PC-3 (cell line): Measurements from ENCODE around the gene LIN28B. TPM values are rescaled to one million over a fixed set of nuclear protein-coding genes. Genes with fewer than 3 reads are reported as not detected.

Experiments used
- ATAC-seq: fragments of 200-7000 bp; cut with Tn5 transposase; 2 replicates; pipeline ENCODE4 v1.9.1; 2020; ENCODE audit warnings: mild to moderate bottlenecking, moderate library complexity
- BruUV-seq: library from RNA; stranded (reverse); fragments of 400-500 nt; replicated peaks from 2 replicates; lab custom pipeline; 2021; lab: Mats Ljungman, UMichigan
- CTCF ChIA-PET: fragments of 300-600 bp; sonication (Branson Sonifier 250); formaldehyde crosslinking; loops from one replicate; lab custom pipeline; 2022; ENCODE audit warnings: antibody characterized with exemption; lab: Charles Lee
- POLR2A ChIA-PET: fragments of 300-600 bp; sonication (Branson Sonifier 250); formaldehyde crosslinking; loops from one replicate; lab custom pipeline; 2022; ENCODE audit warnings: antibody characterized with exemption; ENCODE audit not compliant: unreplicated experiment; lab: Charles Lee
- DNase-seq: peaks from one replicate; pipeline ENCODE4 v3.0.0-alpha.2; 2015
- H2AFZ ChIP-seq: fragments of 300-600 bp; sonication (generic); 2 replicates; pipeline ENCODE4 v1.6.0; 2016; ENCODE audit warnings: antibody characterized with exemption, low read length
- H3F3A ChIP-seq: fragments of 300-600 bp; sonication (generic); one replicate; pipeline ENCODE4 v1.6.0; 2017; ENCODE audit warnings: antibody characterized with exemption, low read length, control low read depth, mild to moderate bottlenecking; ENCODE audit not compliant: unreplicated experiment
- H3K27ac ChIP-seq: fragments of 300-600 bp; sonication (generic); 2 replicates; pipeline ENCODE4 v1.5.1; 2016; ENCODE audit warnings: mild to moderate bottlenecking, low read length
- H3K27me3 ChIP-seq: fragments of 300-600 bp; sonication (generic); 2 replicates; pipeline ENCODE4 v1.6.1; 2016; ENCODE audit warnings: low read length, mixed read lengths
- H3K36me3 ChIP-seq: fragments of 300-600 bp; sonication (generic); 2 replicates; pipeline ENCODE4 v1.6.1; 2016; ENCODE audit warnings: low read depth, mixed run types, low read length, mixed read lengths
- H3K4me1 ChIP-seq: fragments of 300-600 bp; sonication (generic); 2 replicates; pipeline ENCODE4 v1.5.1; 2016; ENCODE audit warnings: low read length; ENCODE audit not compliant: insufficient read depth
- H3K4me2 ChIP-seq: fragments of 300-600 bp; sonication (generic); 2 replicates; pipeline ENCODE4 v1.6.0; 2016; ENCODE audit warnings: low read length
- H3K4me3 ChIP-seq: fragments of 300-600 bp; sonication (generic); 2 replicates; pipeline ENCODE4 v1.5.1; 2016; ENCODE audit warnings: mild to moderate bottlenecking, low read length, mixed read lengths
- H3K79me2 ChIP-seq: fragments of 300-600 bp; sonication (generic); 2 replicates; pipeline ENCODE4 v1.6.1; 2017; ENCODE audit warnings: low read length, mixed read lengths
- H3K9ac ChIP-seq: fragments of 300-600 bp; sonication (generic); 2 replicates; pipeline ENCODE4 v1.6.0; 2016; ENCODE audit warnings: mild to moderate bottlenecking, low read length
- H3K9me2 ChIP-seq: fragments of 300-600 bp; sonication (generic); replicated peaks from 2 replicates; pipeline ENCODE4 v1.6.1; 2016; ENCODE audit warnings: mixed run types, low read length, mixed read lengths
- H3K9me3 ChIP-seq: fragments of 300-600 bp; sonication (generic); 2 replicates; pipeline ENCODE4 v1.6.1; 2016; ENCODE audit warnings: low read length, mixed read lengths
- H4K20me1 ChIP-seq: fragments of 300-600 bp; sonication (generic); 2 replicates; pipeline ENCODE4 v1.6.1; 2016; ENCODE audit warnings: low read length, mixed read lengths
- CTCF ChIP-seq: fragments of 300-600 bp; sonication (generic); conservative IDR thresholded peaks from 2 replicates; pipeline ENCODE4 v1.5.1; 2017; ENCODE audit warnings: antibody characterized with exemption, low read depth, mild to moderate bottlenecking, low read length
- EZH2 ChIP-seq: fragments of 300-600 bp; sonication (generic); IDR thresholded peaks from one replicate; pipeline ENCODE4 v1.6.1; 2017; ENCODE audit warnings: antibody characterized with exemption, mild to moderate bottlenecking, low read length; ENCODE audit not compliant: unreplicated experiment
- EZH2phosphoT487 ChIP-seq: fragments of 300-600 bp; sonication (generic); IDR thresholded peaks from 2 replicates; pipeline ENCODE4 v1.6.1; 2018; ENCODE audit warnings: mild to moderate bottlenecking, antibody characterized with exemption, low read length, borderline replicate concordance
- intact Hi-C: fragments of 100-400 bp; cut with micrococcal nuclease; formaldehyde crosslinking; loops from 2 replicates; pipeline ENCODE4 v1.9.0; 2023
- total RNA-seq: library from RNA; depleted of rRNA; stranded (reverse); fragments of >200 nt; gene quantifications from 2 replicates; pipeline ENCODE4 v1.2.3, GENCODE V29; 2014

Gene LIN28B
- total RNA-seq, 1 experiment from 2014 or later = 0.11 TPM

- ATAC-seq (no peak), DNase-seq (no peak)
- no peak overlapping the region for H3K9ac ChIP-seq
- no peaks in the 10 kb centered on the region for H3K36me3 ChIP-seq
- ChIA-PET POLR2A (no interaction called here), CTCF (no interaction called here)
- H3K9me3 ChIP-seq = no peaks in the 10 kb centered on the region
- no TSS peak for BruUV-seq
- no peaks in the 10 kb centered on the region for H3K9me2 ChIP-seq
- H4K20me1 ChIP-seq = no peaks in the 10 kb centered on the region
- H3K79me2 ChIP-seq = no peaks in the 10 kb centered on the region
- no peak overlapping the region for H3K4me2 ChIP-seq
- peaks cover 57% of the 10 kb centered on the region for H3K27me3 ChIP-seq
- TF ChIP-seq EZH2 (no peak), CTCF (no peak), EZH2phosphoT487 (no peak)
- H2AFZ ChIP-seq = no peak overlapping the region
- intact Hi-C loops = no loop called here
- H3F3A ChIP-seq = no peaks in the 10 kb centered on the region
- H3K27ac ChIP-seq = no peak overlapping the region
- H3K4me1 ChIP-seq = no peaks in the 10 kb centered on the region
- no peak overlapping the region for H3K4me3 ChIP-seq
Measured at GRCh38 chr6:104954190-104954797, 2.6 kb upstream of the LIN28B start.

- intact Hi-C loops = no loop called here
- peaks cover 54% of the 10 kb centered on the region for H3K27me3 ChIP-seq
Measured at GRCh38 chr6:104955491-104955890, 1.4 kb upstream of the LIN28B start.

More at GRCh38 chr6:104955491-104955890, 1.4 kb upstream of the LIN28B start:
- DNase-seq = no peak
- no peak overlapping the region for H3K27ac ChIP-seq
- ChIA-PET CTCF (no interaction called here), POLR2A (no interaction called here)
- no peak overlapping the region for H2AFZ ChIP-seq
- H3K9ac ChIP-seq = no peak overlapping the region
- H4K20me1 ChIP-seq = no peaks in the 10 kb centered on the region
- H3K9me2 ChIP-seq = no peaks in the 10 kb centered on the region
- H3K36me3 ChIP-seq = no peaks in the 10 kb centered on the region
- no peaks in the 10 kb centered on the region for H3K4me1 ChIP-seq
- no peaks in the 10 kb centered on the region for H3F3A ChIP-seq
- H3K79me2 ChIP-seq = no peaks in the 10 kb centered on the region
- no peak overlapping the region for H3K4me2 ChIP-seq
- H3K9me3 ChIP-seq = no peaks in the 10 kb centered on the region
- no TSS peak for BruUV-seq
- ATAC-seq = no peak
- no peak overlapping the region for H3K4me3 ChIP-seq
- TF ChIP-seq EZH2 (no peak), EZH2phosphoT487 (no peak), CTCF (no peak)
